T-helper 2 cell treated with Interferon-gamma antibody and Interleukin-4, amounts not matched to agents 100 ng/mL and 5 ng/mL, for 36 hours (primary cell): Measurements from ENCODE around the gene RBM19. TPM values are rescaled to one million over a fixed set of nuclear protein-coding genes. Genes with fewer than 3 reads are reported as not detected.

Experiments
- intact Hi-C: fragments of 100-400 bp; cut with micrococcal nuclease; formaldehyde crosslinking; loops from one replicate; pipeline ENCODE4 v1.15.1; 2023
- total RNA-seq: library from RNA; stranded (reverse); gene quantifications from 2 replicates; pipeline ENCODE4 v1.2.3, GENCODE V29; 2022

RBM19 gene
- total RNA-seq, 1 donor from 2014 or later = 44.2 TPM

GRCh38 chr12:113988064-113988451, 21.9 kb upstream of the RBM19 start:
- intact Hi-C loops = no loop called here

- intact Hi-C loops = no loop called here
These were observed 21.3 kb upstream of the RBM19 start for GRCh38 chr12:113987261-113988063.

- intact Hi-C loops = loop anchor here (5.0 kb wide), 1 partner anchor 1933 kb away; no protein-coding TSS in a partner anchor
These were observed 18.3 kb upstream of the RBM19 start for GRCh38 chr12:113984464-113984863.

- intact Hi-C loops = loop anchor here (5.0 kb wide), 1 partner anchor 1933 kb away; no protein-coding TSS in a partner anchor
These were observed 17.8 kb upstream of the RBM19 start for GRCh38 chr12:113983777-113984448.

- intact Hi-C loops = loop anchor here (5.0 kb wide), 1 partner anchor 1934 kb away; no protein-coding TSS in a partner anchor
These were observed 17.1 kb upstream of the RBM19 start for GRCh38 chr12:113983265-113983664.

- intact Hi-C loops = loop anchor here (5.0 kb wide), 1 partner anchor 1935 kb away; no protein-coding TSS in a partner anchor
These were observed 15.8 kb upstream of the RBM19 start for GRCh38 chr12:113981876-113982275.

GRCh38 chr12:113980537-113981337, 14.6 kb upstream of the RBM19 start:
- intact Hi-C loops = loop anchor here (1.0 to 5.0 kb wide), 2 partner anchors 528 to 1937 kb away; no protein-coding TSS in a partner anchor

- intact Hi-C loops = loop anchor here (1.0 to 5.0 kb wide), 2 partner anchors 528 to 1937 kb away; no protein-coding TSS in a partner anchor
These were observed 13.9 kb upstream of the RBM19 start for GRCh38 chr12:113980054-113980453.

GRCh38 chr12:113978080-113978479, 12.0 kb upstream of the RBM19 start:
- intact Hi-C loops = no loop called here

- intact Hi-C loops = no loop called here
These were observed 7.9 kb upstream of the RBM19 start for GRCh38 chr12:113974006-113974405.

GRCh38 chr12:113973109-113973904, 7.2 kb upstream of the RBM19 start:
- intact Hi-C loops = no loop called here

GRCh38 chr12:113971392-113971791, 5.3 kb upstream of the RBM19 start:
- intact Hi-C loops = no loop called here

- intact Hi-C loops = no loop called here
These were observed 4.1 kb upstream of the RBM19 start for GRCh38 chr12:113970211-113970610.

GRCh38 chr12:113967368-113967767, 1.2 kb upstream of the RBM19 start:
- intact Hi-C loops = no loop called here

GRCh38 chr12:113962733-113963132, 3.4 kb downstream of the RBM19 start:
- intact Hi-C loops = no loop called here

GRCh38 chr12:113961921-113962710, 4.0 kb downstream of the RBM19 start:
- intact Hi-C loops = no loop called here

- intact Hi-C loops = no loop called here
These were observed 6.1 kb downstream of the RBM19 start for GRCh38 chr12:113960030-113960429.

- intact Hi-C loops = no loop called here
These were observed 7.0 kb downstream of the RBM19 start for GRCh38 chr12:113959096-113959495.

GRCh38 chr12:113958108-113958507, 8.0 kb downstream of the RBM19 start:
- intact Hi-C loops = no loop called here

GRCh38 chr12:113957627-113958026, 8.5 kb downstream of the RBM19 start:
- intact Hi-C loops = no loop called here
